Left kidney (tissue), 8 donors: ENCODE measurements around the gene VNN1. TPM values are rescaled to one million over a fixed set of nuclear protein-coding genes. Genes with fewer than 3 reads are reported as not detected.

Experiments
- DNase-seq: peaks from one replicate; pipeline ENCODE4 v3.0.0-alpha.2; 2013
- long read RNA-seq, 8 donors: transcript quantifications; one replicate each; lab custom pipeline, GENCODE V29; 2026
- polyA plus RNA-seq: library from polyadenylated mRNA; unstranded; fragments of 120-200 nt; gene quantifications from one replicate; pipeline ENCODE4 v1.2.1, GENCODE V29; 2013; ENCODE audit not compliant: insufficient read length

VNN1 gene, protein sequence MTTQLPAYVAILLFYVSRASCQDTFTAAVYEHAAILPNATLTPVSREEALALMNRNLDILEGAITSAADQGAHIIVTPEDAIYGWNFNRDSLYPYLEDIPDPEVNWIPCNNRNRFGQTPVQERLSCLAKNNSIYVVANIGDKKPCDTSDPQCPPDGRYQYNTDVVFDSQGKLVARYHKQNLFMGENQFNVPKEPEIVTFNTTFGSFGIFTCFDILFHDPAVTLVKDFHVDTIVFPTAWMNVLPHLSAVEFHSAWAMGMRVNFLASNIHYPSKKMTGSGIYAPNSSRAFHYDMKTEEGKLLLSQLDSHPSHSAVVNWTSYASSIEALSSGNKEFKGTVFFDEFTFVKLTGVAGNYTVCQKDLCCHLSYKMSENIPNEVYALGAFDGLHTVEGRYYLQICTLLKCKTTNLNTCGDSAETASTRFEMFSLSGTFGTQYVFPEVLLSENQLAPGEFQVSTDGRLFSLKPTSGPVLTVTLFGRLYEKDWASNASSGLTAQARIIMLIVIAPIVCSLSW
- 0.23 TPM for polyA plus RNA-seq
- long read RNA-seq, donor 1 = 0 reads
- long read RNA-seq, donor 2 = 0 reads
- long read RNA-seq, donor 3 = 0 reads
- long read RNA-seq, donor 4 = 0 reads
- long read RNA-seq, donor 5 = 0 reads
- long read RNA-seq, donor 6 = 0 reads
- long read RNA-seq, donor 7 = 0 reads
- long read RNA-seq, donor 8 = 0 reads

- no peak for DNase-seq
Observed at GRCh38 chr6:132713352-132714134, at the start of gene VNN1. VNN1 (minus strand) TSS chr6:132714055; CDS start chr6:132714035, 20 bp downstream.

- no peak for DNase-seq
Observed at GRCh38 chr6:132763269-132763668, 49.4 kb upstream of the VNN1 start.

- no peak for DNase-seq
Observed at GRCh38 chr6:132760256-132760655, 46.4 kb upstream of the VNN1 start.

GRCh38 chr6:132758689-132759088, 44.8 kb upstream of the VNN1 start:
- DNase-seq = no peak

GRCh38 chr6:132752255-132752654, 38.4 kb upstream of the VNN1 start:
- DNase-seq = no peak

DNA sequence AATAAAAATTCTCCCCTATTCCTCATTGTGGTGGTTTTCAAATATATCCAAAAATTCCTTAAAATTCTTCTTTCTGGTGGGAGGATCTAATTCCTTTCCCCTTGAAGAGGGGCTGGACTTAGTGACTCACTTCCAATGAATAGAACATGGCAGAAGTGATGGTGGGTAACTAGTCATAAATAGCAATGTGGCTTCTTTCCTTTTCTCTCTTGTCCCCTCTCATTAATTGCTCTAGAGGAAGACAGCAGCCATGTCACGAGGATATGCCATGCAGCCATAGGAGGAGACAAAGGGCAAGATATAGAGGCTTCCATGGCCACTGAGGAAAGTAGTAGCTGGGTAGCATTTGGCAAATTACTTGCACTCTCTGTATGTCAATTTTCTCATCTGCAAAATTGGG, 38.0 kb upstream of the VNN1 start:
- no peak for DNase-seq

DNA sequence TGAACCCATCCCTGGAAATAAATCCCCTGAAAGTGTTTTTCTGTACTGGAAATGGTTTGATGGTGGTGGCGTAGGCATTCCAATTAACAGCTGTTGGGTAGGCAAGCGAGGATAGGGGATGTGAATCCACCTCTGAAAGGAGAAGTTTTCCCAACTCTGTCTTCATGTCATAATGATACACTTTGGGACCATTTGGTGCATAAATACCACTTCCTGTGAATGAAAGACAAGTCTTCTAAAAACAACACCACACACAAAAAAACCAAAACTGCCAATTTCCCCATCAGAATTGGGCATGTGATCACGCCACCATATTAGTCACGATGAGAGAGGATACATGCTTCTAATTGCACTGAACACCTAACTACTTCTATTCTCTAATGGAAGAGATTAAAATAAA, 37.5 kb upstream of the VNN1 start:
- no peak for DNase-seq

GRCh38 chr6:132750455-132751248, 36.8 kb upstream of the VNN1 start:
- DNase-seq = no peak

DNA sequence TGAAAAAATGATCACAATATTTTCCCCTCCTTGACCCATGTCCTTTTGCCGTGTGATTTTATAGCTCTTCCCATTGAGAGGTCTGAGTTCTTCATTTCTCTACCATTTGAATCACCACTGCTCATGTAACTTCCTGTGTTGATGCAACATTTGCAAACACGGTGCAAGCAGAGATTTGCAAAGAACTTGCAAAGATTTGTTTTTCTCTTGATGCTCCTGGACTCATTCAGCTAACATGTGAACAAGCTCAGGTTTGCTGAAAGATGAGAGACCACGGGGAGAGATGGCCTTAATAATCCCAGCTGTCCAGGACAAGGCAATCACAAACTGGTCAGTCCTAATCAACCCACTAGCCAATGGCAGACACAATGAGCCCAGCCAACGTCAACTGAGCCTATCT, 35.3 kb upstream of the VNN1 start:
- no peak for DNase-seq

DNA sequence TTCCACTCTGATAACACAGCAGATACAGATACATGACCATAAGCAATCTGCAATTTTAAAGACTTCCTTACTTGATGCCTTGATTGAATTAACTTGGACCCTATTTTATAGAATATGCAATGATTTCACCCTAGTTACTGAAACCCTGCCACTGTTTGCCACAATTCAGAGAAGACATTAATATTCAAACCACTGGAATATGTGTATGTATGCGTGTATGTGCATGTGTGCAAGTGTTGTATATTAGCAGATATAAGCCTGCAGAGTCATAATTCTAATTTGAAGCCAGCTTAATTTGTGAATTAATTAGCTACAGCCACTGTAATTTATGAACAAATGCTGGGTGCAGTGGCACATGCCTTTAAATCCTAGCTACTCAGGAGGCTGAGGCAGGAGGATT, 34.6 kb upstream of the VNN1 start:
- no peak for DNase-seq

DNA sequence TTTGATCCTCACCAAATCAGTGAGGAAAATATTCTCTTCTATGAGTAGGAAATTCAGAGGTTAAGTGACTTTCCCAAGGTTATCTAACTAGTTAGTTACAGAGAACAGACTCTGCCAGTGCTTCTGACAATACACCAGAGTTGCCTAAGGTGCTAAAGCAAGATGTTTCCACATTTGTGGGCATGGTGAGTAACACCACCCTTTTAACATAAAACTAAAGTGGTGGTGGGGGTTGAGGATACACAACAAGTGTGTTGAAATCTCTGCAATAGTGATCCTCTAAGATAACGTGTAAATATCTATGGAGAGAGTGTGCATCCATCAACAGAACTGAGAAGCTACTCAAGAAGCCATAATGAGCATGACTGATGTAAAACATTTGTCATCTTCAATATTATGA, 32.2 kb upstream of the VNN1 start:
- DNase-seq = no peak

DNA sequence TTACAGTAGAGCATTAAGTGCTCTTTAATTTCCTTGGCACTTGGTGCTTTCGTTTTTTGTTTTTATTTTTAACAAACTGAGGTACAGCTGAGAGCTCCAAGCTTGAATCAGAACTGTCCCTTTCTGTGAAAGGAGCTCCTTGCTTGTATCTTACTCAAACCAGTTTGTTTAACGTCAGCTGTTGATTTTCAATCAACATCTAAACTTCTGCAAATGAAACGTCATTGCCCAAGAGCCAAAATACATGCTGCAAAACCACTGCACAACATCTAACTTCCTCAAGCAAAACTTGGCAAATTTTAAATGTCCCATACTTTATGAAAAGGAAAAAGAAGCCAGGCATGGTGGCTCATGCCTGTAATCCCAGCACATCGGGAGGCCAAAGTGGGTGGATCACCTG, 28.6 kb upstream of the VNN1 start:
- DNase-seq = no peak

GRCh38 chr6:132741281-132741680, 27.4 kb upstream of the VNN1 start:
- DNase-seq = no peak

GRCh38 chr6:132736239-132736638, 22.4 kb upstream of the VNN1 start:
- DNase-seq = no peak

- DNase-seq = no peak
Observed at GRCh38 chr6:132734694-132735236, 20.9 kb upstream of the VNN1 start.

- DNase-seq = no peak
Observed at GRCh38 chr6:132733814-132734213, 20.0 kb upstream of the VNN1 start.

DNA sequence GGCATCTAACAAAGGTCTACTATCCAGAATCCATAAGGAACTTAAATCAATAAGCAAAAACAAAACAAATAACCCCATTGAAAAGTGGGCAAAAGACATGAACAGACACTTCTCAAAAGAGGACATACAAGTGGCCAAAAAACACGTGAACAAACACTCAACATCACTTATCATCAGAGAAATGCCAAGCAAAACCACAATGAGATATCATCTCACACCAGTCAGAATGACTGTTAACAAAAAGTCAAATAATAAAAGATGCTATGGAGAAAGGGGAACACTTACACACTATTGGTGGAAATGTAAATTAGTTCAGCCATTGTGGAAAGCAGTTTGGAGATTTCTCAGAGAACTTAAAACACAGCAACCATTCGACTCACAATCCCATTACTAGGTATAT, 19.4 kb upstream of the VNN1 start:
- no peak for DNase-seq

DNA sequence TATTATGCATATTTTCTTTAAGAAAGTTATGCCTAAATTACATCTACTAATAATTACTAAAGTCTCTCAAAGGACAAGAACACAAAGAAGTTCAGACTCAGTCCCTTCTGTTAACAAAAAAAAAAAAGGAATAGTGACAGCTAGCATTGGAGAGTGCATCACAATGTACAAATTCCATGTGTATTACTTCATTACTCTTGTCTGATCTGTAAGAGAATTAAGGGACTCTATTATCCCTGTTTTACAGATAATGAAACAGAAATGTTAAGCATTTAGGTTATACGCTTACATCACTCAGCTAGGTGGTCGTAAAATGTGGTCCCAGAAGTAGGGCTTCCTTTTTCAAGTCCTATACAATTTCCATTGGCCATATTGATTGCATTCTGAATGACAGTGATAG, 17.2 kb upstream of the VNN1 start:
- no peak for DNase-seq

DNA sequence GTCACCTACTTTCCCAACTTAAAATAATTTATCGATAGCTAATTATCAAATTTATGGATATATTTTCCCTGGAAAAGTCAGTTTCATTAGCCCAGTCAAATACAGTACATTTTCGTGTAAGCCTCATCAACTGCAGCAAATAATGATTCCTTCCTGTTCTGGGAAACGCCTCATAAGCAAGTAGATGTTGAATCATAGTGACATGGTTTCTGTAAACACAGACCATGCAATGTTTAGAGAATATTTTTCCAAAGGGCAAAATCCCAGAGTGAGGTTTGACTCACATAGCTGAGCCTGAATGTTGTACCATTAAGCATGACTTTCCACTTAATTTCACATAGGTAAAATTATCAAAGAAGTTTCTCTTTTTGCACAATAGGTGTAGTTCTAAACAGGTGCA, 16.7 kb upstream of the VNN1 start:
- no peak for DNase-seq

DNA sequence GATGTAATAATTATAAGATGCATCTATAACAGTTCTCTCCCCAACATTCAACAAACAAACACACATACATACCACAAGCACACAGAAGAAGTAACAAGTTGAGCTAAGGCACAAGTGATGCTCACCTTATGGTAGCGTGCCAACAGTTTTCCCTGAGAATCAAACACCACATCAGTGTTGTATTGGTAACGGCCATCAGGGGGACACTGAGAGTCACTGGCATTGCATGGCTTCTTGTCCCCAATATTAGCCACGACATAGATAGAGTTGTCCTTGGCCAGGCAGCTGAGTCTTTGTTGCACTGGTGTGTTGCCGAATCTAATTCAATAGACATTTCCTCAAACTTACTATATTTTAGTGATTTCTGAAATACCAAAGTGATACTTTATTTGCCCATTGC, 14.8 kb upstream of the VNN1 start:
- DNase-seq = no peak

GRCh38 chr6:132726608-132726975, 12.7 kb upstream of the VNN1 start:
- DNase-seq = no peak
